Measurements from ENCODE around the gene TRMT1. TPM values are rescaled to one million over a fixed set of nuclear protein-coding genes. Genes with fewer than 3 reads are reported as not detected.
A peak's percentile ranks its signal among the peaks of the same experiment; 100 is the strongest.

The TRMT1 gene
- total RNA-seq, 4 donors from 2014 or later: 35.1 to 46.2 (median 40.6) TPM

- TF ChIP-seq POLR2A (IDR thresholded peaks at IDR 0.05) (no peak), EP300 (IDR thresholded peaks at IDR 0.05) (no peak), POLR2AphosphoS5 (IDR thresholded peaks at IDR 0.05) (no peak)
- TF ChIP-seq, protein P1, sequence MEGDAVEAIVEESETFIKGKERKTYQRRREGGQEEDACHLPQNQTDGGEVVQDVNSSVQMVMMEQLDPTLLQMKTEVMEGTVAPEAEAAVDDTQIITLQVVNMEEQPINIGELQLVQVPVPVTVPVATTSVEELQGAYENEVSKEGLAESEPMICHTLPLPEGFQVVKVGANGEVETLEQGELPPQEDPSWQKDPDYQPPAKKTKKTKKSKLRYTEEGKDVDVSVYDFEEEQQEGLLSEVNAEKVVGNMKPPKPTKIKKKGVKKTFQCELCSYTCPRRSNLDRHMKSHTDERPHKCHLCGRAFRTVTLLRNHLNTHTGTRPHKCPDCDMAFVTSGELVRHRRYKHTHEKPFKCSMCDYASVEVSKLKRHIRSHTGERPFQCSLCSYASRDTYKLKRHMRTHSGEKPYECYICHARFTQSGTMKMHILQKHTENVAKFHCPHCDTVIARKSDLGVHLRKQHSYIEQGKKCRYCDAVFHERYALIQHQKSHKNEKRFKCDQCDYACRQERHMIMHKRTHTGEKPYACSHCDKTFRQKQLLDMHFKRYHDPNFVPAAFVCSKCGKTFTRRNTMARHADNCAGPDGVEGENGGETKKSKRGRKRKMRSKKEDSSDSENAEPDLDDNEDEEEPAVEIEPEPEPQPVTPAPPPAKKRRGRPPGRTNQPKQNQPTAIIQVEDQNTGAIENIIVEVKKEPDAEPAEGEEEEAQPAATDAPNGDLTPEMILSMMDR (IDR thresholded peaks at IDR 0.05): no peak
- 72% methylated on average over 9 of the region's 9 CpGs for WGBS
- Histone ChIP-seq H3K36me3 (no peaks in the 10 kb centered on the region), H3K9me3 (no peaks in the 10 kb centered on the region), H3K27ac (no peak overlapping the region), H3K4me1 (peaks cover 53% of the 10 kb centered on the region), H3K27me3 (no peaks in the 10 kb centered on the region), H3K4me3 (no peak overlapping the region)
- no peak for DNase-seq (ENCODE audit: low spot score in 2 of 2)
Observed at GRCh38 chr19:13120031-13120430, 3.5 kb upstream of the TRMT1 start.

GRCh38 chr19:13119627-13120026 lies 3.1 kb upstream of the TRMT1 start:
- no peak overlapping the region for H3K27ac ChIP-seq
- 69% methylated on average over 8 of the region's 8 CpGs for WGBS

DNA sequence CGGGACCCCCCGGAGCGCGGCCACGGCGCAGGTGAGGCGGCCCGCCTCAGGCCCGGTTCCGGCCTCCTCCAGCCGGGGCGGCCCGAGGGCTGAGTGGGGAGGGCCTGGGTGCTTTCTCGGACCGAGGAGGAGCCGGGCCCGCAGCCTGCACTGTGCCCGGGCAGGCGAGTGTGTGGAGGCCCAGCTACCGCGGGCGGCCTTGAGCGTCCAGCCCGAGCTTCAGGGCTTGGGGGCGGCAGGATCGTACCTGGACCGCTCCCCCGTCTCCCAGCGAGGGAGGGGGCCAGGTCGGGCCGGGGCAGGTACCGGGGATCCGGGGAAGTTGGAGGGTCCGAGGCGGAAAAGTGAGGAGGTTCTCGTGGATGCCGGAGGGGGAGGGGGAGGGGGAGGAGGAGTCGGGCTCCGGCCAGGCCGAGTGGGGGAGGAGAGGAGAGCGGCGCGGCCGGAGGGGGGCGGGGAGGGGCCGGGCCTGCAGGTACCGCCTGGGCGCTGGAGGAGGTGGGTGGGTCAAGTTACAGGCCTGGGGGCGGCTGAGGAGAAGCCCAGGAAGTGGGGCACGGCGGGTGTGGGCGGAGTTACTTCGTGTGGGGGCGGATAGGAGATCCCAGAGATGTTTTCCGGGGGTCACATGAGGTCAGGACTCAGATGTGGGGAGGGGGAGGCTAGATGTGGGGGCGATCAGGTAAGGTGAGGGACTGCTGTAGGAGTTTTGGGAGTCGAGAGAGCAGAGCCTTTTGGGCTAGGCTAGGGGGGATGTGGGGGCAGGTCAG lies 2.1 kb upstream of the TRMT1 start:
- 3% methylated on average over 20 of the region's 57 CpGs for WGBS
- DNase-seq (ENCODE audit: low spot score in 2 of 2): peak in 1 of 2 donors; percentile 79

More at GRCh38 chr19:13119627-13120026, 3.1 kb upstream of the TRMT1 start:
- H3K4me1 ChIP-seq: peaks cover 53% of the 10 kb centered on the region
- no peaks in the 10 kb centered on the region for H3K36me3 ChIP-seq
- no peak for TF ChIP-seq EP300 (IDR thresholded peaks at IDR 0.05)
- TF ChIP-seq POLR2A (IDR thresholded peaks at IDR 0.05): no peak
- no peak for TF ChIP-seq POLR2AphosphoS5 (IDR thresholded peaks at IDR 0.05)
- TF ChIP-seq, protein P1 (IDR thresholded peaks at IDR 0.05): no peak
- H3K9me3 ChIP-seq: no peaks in the 10 kb centered on the region
- no peaks in the 10 kb centered on the region for H3K27me3 ChIP-seq
- peak overlapping the region; percentile 83 for H3K4me3 ChIP-seq
- no peak for DNase-seq (ENCODE audit: low spot score in 2 of 2)

GRCh38 chr19:13117772-13118423 lies 1.4 kb upstream of the TRMT1 start, which contains the start of gene NACC1:
TSS of gene NACC1 (plus strand) at chr19:13118264. CDS start at chr19:13135208, 16,944 bp downstream.
- Histone ChIP-seq H3K4me1 (peaks cover 53% of the 10 kb centered on the region), H3K27me3 (no peaks in the 10 kb centered on the region), H3K36me3 (peaks cover 9% of the 10 kb centered on the region), H3K27ac (peak within 1 kb of the TSS; percentile 79), H3K9me3 (no peaks in the 10 kb centered on the region), H3K4me3 (peak within 1 kb of the TSS; percentile 83)
- DNase-seq (ENCODE audit: low spot score in 2 of 2): peak; percentile 90 to 92
- TF ChIP-seq POLR2AphosphoS5 (IDR thresholded peaks at IDR 0.05) (no peak), EP300 (IDR thresholded peaks at IDR 0.05) (no peak), POLR2A (IDR thresholded peaks at IDR 0.05) (no peak)
- TF ChIP-seq, protein P1 (IDR thresholded peaks at IDR 0.05): no peak
- 5% methylated on average over 28 of the region's 65 CpGs for WGBS

More for the DNA sequence above, 2.1 kb upstream of the TRMT1 start:
- no peak for TF ChIP-seq EP300 (IDR thresholded peaks at IDR 0.05)
- TF ChIP-seq, protein P1 (IDR thresholded peaks at IDR 0.05): no peak
- no peak for TF ChIP-seq POLR2A (IDR thresholded peaks at IDR 0.05)
- no peak for TF ChIP-seq POLR2AphosphoS5 (IDR thresholded peaks at IDR 0.05)
- no peaks in the 10 kb centered on the region for H3K27me3 ChIP-seq
- H3K4me3 ChIP-seq: peak overlapping the region; percentile 83
- H3K36me3 ChIP-seq: peaks cover 2% of the 10 kb centered on the region
- H3K4me1 ChIP-seq: peaks cover 53% of the 10 kb centered on the region
- H3K9me3 ChIP-seq: no peaks in the 10 kb centered on the region
- peak overlapping the region; percentile 75 for H3K27ac ChIP-seq
